K562 (cell line): ENCODE measurements around the gene INTS6L. TPM values are rescaled to one million over a fixed set of nuclear protein-coding genes. Genes with fewer than 3 reads are reported as not detected.
A peak's percentile ranks its signal among the peaks of the same experiment; 100 is the strongest.

Experiments used
- ATAC-seq: fragments of 200-7000 bp; cut with Tn5 transposase; 3 replicates; pipeline ENCODE4 v1.9.1; 2020; ENCODE audit warnings: moderate library complexity
- BruUV-seq: library from RNA; stranded (reverse); fragments of 400-500 nt; replicated peaks from 2 replicates; lab custom pipeline; 2021; lab: Mats Ljungman, UMichigan
- CTCF ChIA-PET: fragments of 300-600 bp; formaldehyde crosslinking; extraction: SDS; loops from one replicate; lab custom pipeline; 2021; ENCODE audit warnings: low intra/inter-chr PET ratio; lab: Yijun Ruan, JAX
- POLR2A ChIA-PET: fragments of 300-600, 350-650 bp; sonication (Branson Sonifier 250); formaldehyde crosslinking; extraction: SDS; loops from one replicate; lab custom pipeline; 2021; ENCODE audit warnings: antibody characterized with exemption, inconsistent platforms; lab: Yijun Ruan, JAX
- DNase-seq, 4 experiments: peaks; one replicate each; pipeline versions ENCODE4 v3.0.0 to v3.0.0-alpha.2; 2011 to 2018; ENCODE audit warnings: low spot score in 3 of 4, mixed read lengths in 3 of 4; ENCODE audit errors: extremely low read depth in 1 of 4
- FAIRE-seq: peaks from 2 replicates; lab custom pipeline; 2011; peaks lifted over from hg19 to GRCh38; lab: Jason Lieb, UNC
- H2AFZ ChIP-seq: 2 replicates; pipeline ENCODE4 v1.6.0; 2011; ENCODE audit warnings: low read depth, low read length, control low read depth, inconsistent platforms
- H3K27ac ChIP-seq: fragments of 200-600 bp; 3 replicates; pipeline ENCODE4 v1.8.0; 2011; ENCODE audit warnings: low read depth, mild to moderate bottlenecking, control low read depth, inconsistent platforms, low read length, moderate library complexity, mixed read lengths; ENCODE audit errors: extremely low read depth
- H3K27me3 ChIP-seq, 2 experiments: fragments of 300-600 bp in 1 of 2; 2 replicates in 1 of 2; 3 replicates in 1 of 2; pipeline versions ENCODE4 v1.6.0 to v1.8.0; 2011; ENCODE audit warnings: inconsistent platforms in 2 of 2, low read length in 2 of 2, mild to moderate bottlenecking in 1 of 2, mixed read lengths in 1 of 2, moderate library complexity in 1 of 2; ENCODE audit not compliant: control insufficient read depth in 2 of 2, insufficient read depth in 2 of 2
- H3K36me3 ChIP-seq: fragments of 300-600 bp; 3 replicates; pipeline ENCODE4 v1.8.0; 2011; ENCODE audit warnings: mild to moderate bottlenecking, low read length, inconsistent platforms; ENCODE audit not compliant: control insufficient read depth, insufficient read depth
- H3K4me1 ChIP-seq, 2 experiments: fragments of 200-600 bp in 1 of 2; replicated peaks in 1 of 2; 2 replicates in 1 of 2; 3 replicates in 1 of 2; pipeline versions ENCODE4 v1.5.1 to v1.8.0; 2011; ENCODE audit warnings: inconsistent platforms in 2 of 2, low read length in 2 of 2, mild to moderate bottlenecking in 1 of 2, mixed read lengths in 1 of 2, moderate library complexity in 1 of 2; ENCODE audit not compliant: control insufficient read depth in 2 of 2, insufficient read depth in 2 of 2
- H3K4me2 ChIP-seq: 2 replicates; pipeline ENCODE4 v1.6.1; 2011; ENCODE audit warnings: low read length, control low read depth, inconsistent platforms, mixed read lengths; ENCODE audit not compliant: insufficient read depth
- H3K4me3 ChIP-seq: fragments of 200-600 bp; sonication (generic), shearing (Covaris generic); 2 replicates; pipeline ENCODE4 v1.5.1; 2016; ENCODE audit warnings: control low read depth, inconsistent platforms
- H3K79me2 ChIP-seq: fragments of 200-600 bp; 3 replicates; pipeline ENCODE4 v1.8.0; 2011; ENCODE audit warnings: low read length, inconsistent platforms; ENCODE audit not compliant: control insufficient read depth, insufficient read depth
- H3K9ac ChIP-seq, 2 experiments: 2 replicates each; pipeline versions ENCODE4 v1.6.0 to v1.6.1; 2011; ENCODE audit warnings: low read depth in 2 of 2, low read length in 2 of 2, control low read depth in 1 of 2, inconsistent platforms in 1 of 2, mild to moderate bottlenecking in 1 of 2, mixed read lengths in 1 of 2; ENCODE audit not compliant: insufficient read depth in 1 of 2
- H3K9me1 ChIP-seq: one replicate; pipeline ENCODE4 v1.6.0; 2011; ENCODE audit warnings: inconsistent platforms, mild to moderate bottlenecking, low read length, moderate library complexity; ENCODE audit not compliant: control insufficient read depth, insufficient read depth
- H3K9me3 ChIP-seq: replicated peaks from 2 replicates; pipeline ENCODE4 v1.5.1; 2011; ENCODE audit warnings: low read depth, low read length, inconsistent platforms; ENCODE audit not compliant: control insufficient read depth, insufficient read depth
- H4K20me1 ChIP-seq: replicated peaks from 2 replicates; pipeline ENCODE4 v1.6.1; 2011; ENCODE audit warnings: low read length, inconsistent platforms, mixed read lengths; ENCODE audit not compliant: control insufficient read depth, insufficient read depth
- NBN ChIP-seq: fragments of 450-650 bp; IDR thresholded peaks from 2 replicates; pipeline ENCODE4 v1.6.1; 2016; ENCODE audit warnings: low read depth, mild to moderate bottlenecking
- POLR2G ChIP-seq: fragments of 200-400 bp; formaldehyde crosslinking; IDR thresholded peaks from 2 replicates; pipeline ENCODE4 v1.6.1; 2017; ENCODE audit warnings: low read depth, mild to moderate bottlenecking, antibody characterized with exemption, low read length, moderate library complexity
- RAD21 ChIP-seq, 2 experiments: fragments of 250-450 bp in 1 of 2; fragments of 450-650 bp in 1 of 2; sonication (Bioruptor Pico) in 1 of 2; formaldehyde crosslinking in 1 of 2; IDR thresholded peaks in 1 of 2; conservative IDR thresholded peaks in 1 of 2; 2 replicates each; pipeline versions ENCODE4 v1.4.0 to v1.8.0; 2020 to 2022; ENCODE audit warnings: mild to moderate bottlenecking in 2 of 2, moderate library complexity in 1 of 2
- REST ChIP-seq, 2 experiments: fragments of 450-650 bp; formaldehyde crosslinking in 1 of 2; IDR thresholded peaks; 2 replicates each; pipeline versions ENCODE4 v1.4.0 to v1.6.1; 2014 to 2020; ENCODE audit warnings: mild to moderate bottlenecking in 2 of 2, borderline replicate concordance in 1 of 2, low read depth in 1 of 2
- ZNF717 ChIP-seq: fragments of 250-450 bp; sonication (Bioruptor Pico); IDR thresholded peaks from 2 replicates; pipeline ENCODE4 v1.5.0; 2021
- ZZZ3 ChIP-seq: fragments of 450-650 bp; IDR thresholded peaks from 2 replicates; pipeline ENCODE4 v1.6.1; 2016; ENCODE audit warnings: antibody characterized with exemption, mild to moderate bottlenecking, moderate library complexity
- WGBS: fragments of 100-300 bp; shearing (Covaris generic); methylation state at CpG from one replicate; pipeline ENCODE4 v1.1.6; 2016; ENCODE audit warnings: low coverage, mixed read lengths; ENCODE audit not compliant: insufficient coverage; ENCODE audit errors: missing lambda C conversion rate; 5-methylcytosine and 5-hydroxymethylcytosine counted together
- in situ Hi-C: fragments of 300-500 bp; cut with MboI; formaldehyde crosslinking; loops from 4 replicates; pipeline ENCODE4 v1.15.0; 2018; ENCODE audit warnings: inconsistent platforms, mixed read lengths
- intact Hi-C: fragments of 100-400 bp; cut with micrococcal nuclease; formaldehyde crosslinking; loops from 2 replicates; pipeline ENCODE4 v1.14.2; 2022
- polyA plus RNA-seq, 8 experiments: library from polyadenylated mRNA; depleted of rRNA in 4 of 8; stranded (reverse) in 5 of 8; unstranded in 3 of 8; fragments of >200 nt; fragmentation: Nextera tagmentation in 2 of 8; fragmentation: Illumina TruSeq in 1 of 8; extraction: Ambion mirVana in 2 of 8; extraction: Trizol in 1 of 8; gene quantifications; 2 replicates each; pipeline versions ENCODE4 v1.2.1 to v1.2.3, GENCODE V29; 2011 to 2014; ENCODE audit warnings: inconsistent platforms in 1 of 8, missing spikeins in 1 of 8
- total RNA-seq, 7 experiments: library from RNA; depleted of rRNA in 6 of 7; stranded (reverse); fragments of >200 nt in 6 of 7; fragmentation: Illumina TruSeq in 2 of 7; extraction: Trizol in 2 of 7; gene quantifications; 2 replicates each; pipeline versions ENCODE4 v1.2.1 to v1.2.3, GENCODE V29; 2011 to 2021; ENCODE audit warnings: low replicate concordance in 1 of 7
- TF ChIP-seq, protein P1 (sequence below), 3 experiments: IDR thresholded peaks in 2 of 3; conservative IDR thresholded peaks in 1 of 3; 2 replicates each; pipeline ENCODE4 v1.5.1; 2011 to 2012; ENCODE audit warnings: low read length in 3 of 3, mild to moderate bottlenecking in 3 of 3, control low read depth in 2 of 3, improper control_type of control experiment in 1 of 3, inconsistent platforms in 1 of 3, low read depth in 1 of 3, mixed read lengths in 1 of 3, moderate library complexity in 1 of 3; ENCODE audit not compliant: insufficient read depth in 2 of 3
- TF ChIP-seq, protein P2 (sequence below): fragments of 250-450 bp; sonication (Bioruptor Pico); IDR thresholded peaks from 2 replicates; pipeline ENCODE4 v1.4.0; 2020; ENCODE audit warnings: mild to moderate bottlenecking, moderate library complexity

The INTS6L gene
- total and polyA plus RNA-seq, 9 of the 15 experiments (the other 6 are each of a cell fraction or from before 2014, with no cell fraction given) = 6.1 to 44.9 (median 21.9) TPM

DNA sequence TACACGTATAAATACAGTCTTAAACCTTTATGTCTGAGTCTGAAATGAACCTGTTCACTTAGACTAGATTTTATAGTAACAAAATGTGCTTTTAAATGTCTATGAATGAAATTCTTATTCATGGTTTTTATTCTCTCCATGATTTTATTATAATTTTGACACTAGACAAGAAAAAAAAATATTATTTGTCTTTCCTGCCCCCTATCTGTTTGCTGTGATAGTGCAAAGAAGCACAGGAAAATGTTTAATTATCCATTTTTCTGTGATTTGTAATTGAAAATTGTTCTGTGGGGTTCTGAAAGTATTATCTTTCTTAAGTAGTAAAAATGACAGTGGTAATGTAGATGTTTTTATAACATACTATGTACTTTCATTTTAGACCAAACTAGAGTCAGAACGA is 52.0 kb downstream of the INTS6L start:
- DNase-seq (no peak), FAIRE-seq (no peak), ATAC-seq (no peak)
- H4K20me1 ChIP-seq = no peaks in the 10 kb centered on the region
- no peaks in the 10 kb centered on the region for H3K9me1 ChIP-seq
- 84% methylated on average over 2 of the region's 2 CpGs for WGBS
- no peak overlapping the region for H3K9ac ChIP-seq
- no peaks in the 10 kb centered on the region for H3K79me2 ChIP-seq
- no peak overlapping the region for H3K4me3 ChIP-seq
- CTCF ChIA-PET = interaction anchor here (0.7 to 2.9 kb wide), 2 partner anchors 87 to 93 kb away, joined by 3 to 36 read pairs; no protein-coding TSS in a partner anchor
- H3K4me2 ChIP-seq = no peak overlapping the region
- peaks cover 61% of the 10 kb centered on the region for H3K36me3 ChIP-seq
- TF ChIP-seq RAD21 (CRISPR knock-in tag; conservative IDR thresholded peaks at IDR 0.05 in 1 of 2, IDR thresholded peaks at IDR 0.05 in 1 of 2) (peak; percentile 33 to 55), ZNF717 (no peak), NBN (no peak), POLR2G (no peak), REST (IDR thresholded peaks at IDR 0.05; ENCODE audit: borderline replicate concordance) (peak; percentile 27; the same call in 1 of the 2 replicates), REST (CRISPR knock-in tag; IDR thresholded peaks at IDR 0.05; ENCODE audit: low read depth) (no peak), ZZZ3 (no peak)
- TF ChIP-seq, protein P1, sequence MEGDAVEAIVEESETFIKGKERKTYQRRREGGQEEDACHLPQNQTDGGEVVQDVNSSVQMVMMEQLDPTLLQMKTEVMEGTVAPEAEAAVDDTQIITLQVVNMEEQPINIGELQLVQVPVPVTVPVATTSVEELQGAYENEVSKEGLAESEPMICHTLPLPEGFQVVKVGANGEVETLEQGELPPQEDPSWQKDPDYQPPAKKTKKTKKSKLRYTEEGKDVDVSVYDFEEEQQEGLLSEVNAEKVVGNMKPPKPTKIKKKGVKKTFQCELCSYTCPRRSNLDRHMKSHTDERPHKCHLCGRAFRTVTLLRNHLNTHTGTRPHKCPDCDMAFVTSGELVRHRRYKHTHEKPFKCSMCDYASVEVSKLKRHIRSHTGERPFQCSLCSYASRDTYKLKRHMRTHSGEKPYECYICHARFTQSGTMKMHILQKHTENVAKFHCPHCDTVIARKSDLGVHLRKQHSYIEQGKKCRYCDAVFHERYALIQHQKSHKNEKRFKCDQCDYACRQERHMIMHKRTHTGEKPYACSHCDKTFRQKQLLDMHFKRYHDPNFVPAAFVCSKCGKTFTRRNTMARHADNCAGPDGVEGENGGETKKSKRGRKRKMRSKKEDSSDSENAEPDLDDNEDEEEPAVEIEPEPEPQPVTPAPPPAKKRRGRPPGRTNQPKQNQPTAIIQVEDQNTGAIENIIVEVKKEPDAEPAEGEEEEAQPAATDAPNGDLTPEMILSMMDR (IDR thresholded peaks at IDR 0.05 in 2 of 3, conservative IDR thresholded peaks at IDR 0.05 in 1 of 3; ENCODE audit: insufficient read depth in 2 of 3, low read depth in 1 of 3, low read length in 3 of 3) = peak in 2 of 3 experiments; percentile 37 to 60; a peak in 3 of 6 replicates
- TF ChIP-seq, protein P2, sequence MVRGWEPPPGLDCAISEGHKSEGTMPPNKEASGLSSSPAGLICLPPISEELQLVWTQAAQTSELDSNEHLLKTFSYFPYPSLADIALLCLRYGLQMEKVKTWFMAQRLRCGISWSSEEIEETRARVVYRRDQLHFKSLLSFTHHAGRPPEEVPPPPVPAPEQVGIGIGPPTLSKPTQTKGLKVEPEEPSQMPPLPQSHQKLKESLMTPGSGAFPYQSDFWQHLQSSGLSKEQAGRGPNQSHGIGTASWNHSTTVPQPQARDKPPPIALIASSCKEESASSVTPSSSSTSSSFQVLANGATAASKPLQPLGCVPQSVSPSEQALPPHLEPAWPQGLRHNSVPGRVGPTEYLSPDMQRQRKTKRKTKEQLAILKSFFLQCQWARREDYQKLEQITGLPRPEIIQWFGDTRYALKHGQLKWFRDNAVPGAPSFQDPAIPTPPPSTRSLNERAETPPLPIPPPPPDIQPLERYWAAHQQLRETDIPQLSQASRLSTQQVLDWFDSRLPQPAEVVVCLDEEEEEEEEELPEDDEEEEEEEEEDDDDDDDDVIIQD (CRISPR knock-in tag) = no peak
- TF ChIP-seq, all 486 proteins: peak for 3
- Histone ChIP-seq H3K27me3 (no peaks in the 10 kb centered on the region), H2AFZ (no peak overlapping the region), H3K27ac (no peak overlapping the region), H3K9me3 (no peaks in the 10 kb centered on the region), H3K4me1 (no peaks in the 10 kb centered on the region)
- in situ Hi-C loops = no loop called here
- POLR2A ChIA-PET = no interaction called here
- BruUV-seq = no TSS peak
- intact Hi-C loops = loop anchor here (1.0 kb wide), 1 partner anchor 88 kb away; no protein-coding TSS in a partner anchor
